GM10266 (cell line): ENCODE measurements around the gene EIPR1.

Source experiments
- DNase-seq: peaks from one replicate; pipeline ENCODE4 v3.0.0; 2012; ENCODE audit errors: extremely low spot score
- CTCF ChIP-seq: IDR thresholded peaks from 2 replicates; pipeline ENCODE4 v1.5.1; 2012; ENCODE audit warnings: mild to moderate bottlenecking, low read depth; ENCODE audit not compliant: control insufficient read depth, insufficient read depth; ENCODE audit errors: missing control alignments

Gene EIPR1

GRCh38 chr2:3178578-3179031 lies 199.0 kb downstream of the EIPR1 start:
- no peak for TF ChIP-seq CTCF
- no peak for DNase-seq

GRCh38 chr2:3177891-3178577 lies 199.6 kb downstream of the EIPR1 start:
- TF ChIP-seq CTCF = no peak
- DNase-seq = no peak

GRCh38 chr2:3176869-3177255 lies 200.8 kb downstream of the EIPR1 start:
- DNase-seq = no peak
- TF ChIP-seq CTCF = no peak

DNA sequence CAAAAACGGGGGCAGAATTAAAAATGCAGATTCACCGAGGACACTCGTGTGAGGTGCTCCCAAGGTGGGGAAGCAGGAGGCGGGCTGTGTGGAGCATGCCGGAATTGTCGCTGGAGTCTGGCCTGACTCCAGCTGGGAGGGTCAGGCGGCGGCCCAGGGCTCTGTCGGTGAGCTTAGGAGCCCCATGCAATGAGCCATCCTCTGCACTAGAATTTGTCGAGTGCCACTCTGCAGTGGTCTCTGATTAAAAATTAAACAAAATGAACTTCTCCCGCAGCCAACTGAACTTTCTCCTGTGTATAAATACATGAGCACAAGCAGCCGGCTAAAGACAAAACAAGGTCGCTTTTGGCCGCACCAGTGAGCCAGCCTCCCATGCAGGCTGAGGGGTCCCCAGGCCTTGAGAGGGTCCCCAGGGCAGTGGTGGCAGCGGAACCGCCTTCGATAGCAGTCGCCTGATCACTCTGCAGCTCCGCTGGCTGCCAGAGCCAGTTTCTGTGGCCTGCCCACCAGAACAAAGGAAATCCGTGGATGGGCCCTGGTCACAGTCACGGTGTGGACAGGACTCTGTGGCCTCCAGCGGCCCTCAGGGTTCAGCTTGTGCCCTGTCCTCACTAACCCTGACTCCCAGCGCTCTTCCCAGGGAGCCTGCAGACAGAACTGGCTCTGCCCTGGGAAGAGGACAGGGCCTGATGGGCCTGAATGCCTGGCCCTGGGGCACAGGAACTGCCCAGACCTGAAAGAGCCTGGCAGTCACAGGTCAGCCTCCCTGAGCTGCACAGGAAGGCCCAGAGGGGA lies 201.3 kb downstream of the EIPR1 start:
- no peak for DNase-seq
- TF ChIP-seq CTCF = no peak

DNA sequence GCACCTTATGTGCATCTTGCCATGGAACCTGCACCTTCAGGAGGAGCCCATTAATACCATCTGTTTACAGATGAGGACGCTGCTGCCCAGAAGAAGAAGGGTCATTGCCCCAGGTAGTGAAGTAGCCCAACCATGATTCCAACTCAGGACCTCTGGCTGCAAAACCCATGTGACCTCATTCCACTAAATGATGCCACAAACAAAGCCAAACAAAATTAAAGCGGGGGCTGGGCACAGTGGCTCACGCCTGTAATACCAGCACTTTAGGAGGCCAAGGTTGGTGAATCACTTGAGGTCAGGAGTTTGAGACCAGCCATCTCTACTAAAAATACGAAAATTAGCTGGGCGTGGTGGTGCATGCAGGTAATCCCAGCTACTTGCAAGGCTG lies 202.1 kb downstream of the EIPR1 start:
- no peak for DNase-seq
- no peak for TF ChIP-seq CTCF

DNA sequence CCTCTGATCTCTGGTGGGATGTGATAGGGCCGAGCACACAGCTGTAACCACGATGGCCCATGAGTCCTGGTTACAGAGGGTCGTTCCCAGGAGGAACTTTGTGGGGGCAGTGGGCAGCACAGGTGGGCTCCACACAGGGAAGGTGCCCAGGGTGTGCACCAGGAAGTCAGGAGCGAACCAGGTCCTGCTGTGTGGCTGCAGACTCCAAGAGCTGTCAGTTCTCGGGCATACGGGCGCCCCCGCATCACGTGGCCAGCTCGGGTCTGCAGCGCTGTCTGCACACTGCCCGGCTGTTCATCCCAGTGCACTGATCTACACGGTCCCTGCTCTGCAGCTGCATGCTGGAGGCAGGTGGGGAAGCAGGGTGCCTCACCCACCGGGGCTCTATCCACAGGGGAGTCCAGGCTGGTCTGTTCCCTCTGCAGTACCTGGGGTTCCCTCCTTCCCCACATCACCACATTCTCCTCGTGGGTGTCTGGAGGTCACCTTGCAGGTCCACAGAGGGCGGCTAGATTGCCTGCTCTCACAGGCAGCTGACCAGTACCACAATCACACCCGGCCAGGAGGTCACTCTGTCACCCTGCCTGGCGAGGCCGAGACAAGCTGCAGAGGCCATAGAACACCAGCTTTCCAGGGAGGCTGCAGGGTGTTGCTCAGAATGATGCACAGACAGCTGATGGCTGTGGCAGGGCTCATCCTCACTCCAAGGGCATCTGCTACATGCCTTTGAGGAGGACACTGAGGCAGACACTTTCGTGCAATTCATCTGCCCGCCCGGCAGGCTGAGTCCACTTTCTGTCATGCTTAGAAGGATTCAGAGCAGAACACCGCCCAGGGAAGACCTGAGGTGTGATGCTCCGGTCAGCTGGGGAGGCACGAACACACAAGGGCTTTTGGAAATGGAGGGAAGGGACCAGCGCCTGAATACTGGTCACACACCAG lies 202.7 kb downstream of the EIPR1 start:
- no peak for TF ChIP-seq CTCF
- DNase-seq = no peak
